Measurements from ENCODE around the gene SRM.
A peak's percentile ranks its signal among the peaks of the same experiment; 100 is the strongest.
"Not testable (repeated sequence)": the region's sequence is repeated elsewhere in the genome, so short reads cannot be mapped to it uniquely, and the experiment has no call there.

Gene SRM

DNA sequence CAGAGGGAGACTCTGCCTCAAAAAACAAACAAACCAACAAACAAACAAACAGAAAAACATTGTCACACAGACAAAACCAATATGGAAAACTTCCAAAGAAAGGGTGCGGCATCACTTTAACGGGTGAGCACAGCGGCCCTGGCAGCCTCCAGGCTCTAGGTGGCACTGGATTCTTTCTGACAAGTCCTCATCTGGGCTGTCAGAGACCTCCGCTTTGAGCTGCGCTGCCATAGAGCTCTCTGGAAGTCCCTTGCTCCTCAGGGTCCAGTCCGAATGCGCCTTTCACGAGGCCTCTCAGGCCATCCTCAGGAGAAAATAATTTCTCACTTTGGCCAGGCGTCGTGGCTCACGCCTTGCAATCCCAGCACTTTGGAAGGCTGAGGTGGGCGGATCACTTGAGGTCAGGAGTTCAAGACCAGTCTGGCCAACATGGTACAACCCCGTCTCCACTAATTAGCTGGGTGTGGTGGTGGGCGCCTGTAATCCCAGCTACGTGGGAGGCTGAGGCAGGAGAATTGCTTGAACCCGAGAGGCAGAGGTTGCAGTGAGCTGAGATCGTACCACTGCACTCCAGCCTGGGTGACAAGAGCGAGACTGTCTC is 4.2 kb upstream of the SRM start:
- not testable (repeated sequence) for DNase-seq

DNA sequence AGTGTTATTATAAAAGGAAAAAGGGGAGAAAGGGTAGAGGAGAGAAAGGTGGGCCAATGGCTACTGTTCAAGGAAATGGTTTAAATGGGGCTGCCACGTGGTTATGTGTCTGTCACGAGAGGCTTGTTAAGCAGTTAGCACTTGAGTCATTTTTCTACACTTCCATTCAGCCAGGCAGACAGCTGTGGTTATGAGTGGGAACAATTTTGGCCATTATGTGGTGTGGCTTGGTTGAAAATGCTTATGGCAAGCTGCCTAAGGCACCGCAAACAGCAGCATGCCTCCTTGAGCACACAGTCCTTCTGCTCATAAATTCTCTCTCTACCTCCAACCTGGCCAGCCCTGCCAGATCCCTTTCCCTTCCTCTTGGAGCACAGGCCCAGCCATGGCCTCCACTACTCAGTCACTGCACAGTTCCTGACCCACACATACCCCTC is 3.2 kb upstream of the SRM start:
- DNase-seq, result peak; percentile 20

DNA sequence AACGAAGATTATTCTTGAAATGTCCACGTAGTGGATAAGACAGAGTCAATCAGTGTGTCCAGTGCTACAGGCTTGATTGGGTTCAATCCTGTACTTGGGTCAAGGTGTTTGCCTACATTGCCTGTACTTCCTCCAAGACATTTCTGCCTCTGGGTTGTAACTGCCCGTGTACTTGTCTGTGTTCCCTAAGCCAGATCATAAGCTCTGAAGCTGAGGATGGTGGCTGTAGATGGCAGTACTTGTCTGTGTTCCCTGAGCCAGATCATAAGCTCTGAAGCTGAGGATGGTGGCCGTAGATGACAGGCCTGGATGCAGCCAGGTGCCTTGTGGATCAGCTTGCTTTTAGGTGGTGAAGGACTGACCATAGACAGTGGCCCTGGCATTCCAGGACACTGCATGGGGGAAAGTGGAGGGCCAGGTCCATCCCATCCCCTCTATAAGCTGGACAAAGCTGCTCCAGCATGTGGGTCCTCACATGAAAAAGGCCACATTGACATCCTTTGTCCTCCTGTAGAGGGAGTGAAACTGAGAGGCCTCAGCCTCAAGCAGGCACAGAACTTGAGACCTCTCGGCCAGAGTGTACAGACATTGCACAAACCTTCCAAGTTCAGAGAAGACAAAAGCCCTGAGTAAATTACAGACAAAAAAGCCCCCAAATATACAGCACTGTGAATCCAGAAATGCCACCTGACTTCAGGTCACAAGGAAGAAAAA is 2.0 kb upstream of the SRM start:
- no peak for DNase-seq

DNA sequence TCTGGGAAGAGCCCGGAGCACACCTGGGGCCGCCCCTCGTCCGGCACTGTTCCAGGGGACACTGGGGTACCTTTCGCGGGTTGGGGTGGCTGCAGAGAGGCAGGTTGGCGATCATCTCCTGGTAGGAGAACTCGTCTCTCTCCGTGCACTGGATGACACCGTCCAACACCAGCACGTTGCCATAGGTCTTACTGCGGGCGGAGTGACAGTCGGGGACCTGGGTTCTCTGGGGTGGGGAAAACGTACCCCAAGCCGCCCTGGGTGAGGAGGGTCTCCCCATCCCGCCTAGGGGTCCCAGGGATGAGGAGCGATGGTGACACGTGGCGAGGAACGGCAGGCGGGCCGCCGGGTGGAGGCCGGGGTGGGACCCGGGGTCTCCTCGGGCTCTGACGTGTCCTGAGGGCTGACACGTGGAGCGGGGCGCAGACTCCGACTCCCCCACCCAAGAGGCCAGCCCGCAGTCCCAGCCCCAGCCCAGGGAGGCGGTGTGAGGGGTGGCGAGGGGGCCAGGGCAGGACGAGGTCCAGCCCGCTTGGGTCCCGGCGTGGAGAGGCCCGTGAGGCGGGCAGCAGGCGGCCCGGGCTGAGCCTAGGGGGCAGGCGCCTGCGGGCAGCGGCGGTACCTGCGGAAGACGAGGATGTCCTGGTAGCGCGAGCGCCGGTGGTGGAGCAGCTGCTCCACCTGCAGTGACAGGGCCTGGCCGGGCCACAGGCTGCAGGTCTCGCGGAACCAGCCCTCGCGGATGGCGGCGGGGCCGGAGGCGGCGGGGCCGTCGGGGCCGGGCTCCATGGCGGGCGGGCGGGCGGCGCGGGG is 457 bp downstream of the SRM start:
- no peak for DNase-seq

DNA sequence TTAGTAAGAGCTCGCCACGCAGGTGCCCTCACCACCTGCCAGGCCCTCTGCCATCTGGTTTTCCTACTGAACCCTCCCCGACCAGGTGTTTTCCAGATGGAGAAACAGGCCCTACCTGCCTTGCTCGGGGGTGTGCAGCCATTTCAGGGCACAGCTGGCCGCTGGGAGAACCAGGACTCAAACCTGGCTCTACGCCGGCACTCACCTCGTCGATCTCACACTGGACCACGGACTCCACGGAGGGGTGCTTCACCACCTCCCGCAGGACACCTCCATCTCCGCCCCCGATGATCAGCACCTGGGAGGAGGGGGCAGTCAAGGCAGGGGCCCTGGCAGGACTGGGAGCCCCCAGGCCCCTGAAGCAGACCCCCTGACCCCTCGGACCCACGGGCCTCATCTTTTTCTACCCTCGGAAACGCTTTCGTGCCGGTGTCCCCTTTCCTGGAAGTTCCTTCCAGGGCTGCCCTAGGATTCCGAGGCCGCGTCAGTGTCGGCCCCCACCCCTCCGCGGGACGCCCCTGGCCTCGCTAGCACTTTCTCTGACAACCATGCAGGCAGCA is 1.1 kb downstream of the SRM start:
- DNase-seq, result no peak

DNA sequence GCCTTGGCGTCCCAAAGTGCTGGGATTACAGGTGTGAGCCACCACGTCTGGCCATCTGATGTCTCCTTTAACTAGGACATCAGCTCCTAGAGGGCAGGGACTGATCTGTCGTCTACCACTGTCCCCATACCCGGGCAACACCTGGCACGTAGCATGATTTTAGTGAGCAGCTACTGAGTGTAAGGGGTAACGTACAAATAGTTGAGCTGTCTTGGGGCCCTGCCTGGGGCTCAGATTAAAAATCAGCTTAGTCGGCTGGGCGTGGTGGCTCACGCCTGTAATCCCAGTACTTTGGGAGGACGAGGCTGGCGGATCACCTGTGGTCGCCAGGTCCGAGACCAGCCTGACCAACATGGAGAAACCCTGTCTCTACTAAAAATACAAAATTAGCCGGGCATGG is 1.8 kb downstream of the SRM start:
- DNase-seq, result no peak

DNA sequence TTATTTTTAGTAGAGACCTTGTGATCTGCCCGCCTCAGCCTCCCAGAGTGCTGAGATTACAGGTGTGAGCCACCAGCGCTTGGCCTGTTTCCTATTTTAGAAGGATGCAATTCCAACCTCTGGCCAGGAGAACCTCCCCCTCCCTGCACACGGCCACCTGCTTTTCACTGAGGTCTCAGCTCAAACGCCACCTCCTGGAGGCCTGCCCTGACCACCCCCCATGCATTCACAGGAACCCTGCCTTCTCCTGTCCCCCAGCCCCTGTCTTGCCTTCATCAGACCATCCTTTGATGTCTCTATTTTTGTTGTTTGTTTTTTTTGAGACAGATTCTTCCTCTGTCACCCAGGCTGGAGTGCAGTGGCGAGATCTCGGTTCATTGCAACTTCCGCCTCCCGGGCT is 2.3 kb downstream of the SRM start:
- DNase-seq, result no peak

DNA sequence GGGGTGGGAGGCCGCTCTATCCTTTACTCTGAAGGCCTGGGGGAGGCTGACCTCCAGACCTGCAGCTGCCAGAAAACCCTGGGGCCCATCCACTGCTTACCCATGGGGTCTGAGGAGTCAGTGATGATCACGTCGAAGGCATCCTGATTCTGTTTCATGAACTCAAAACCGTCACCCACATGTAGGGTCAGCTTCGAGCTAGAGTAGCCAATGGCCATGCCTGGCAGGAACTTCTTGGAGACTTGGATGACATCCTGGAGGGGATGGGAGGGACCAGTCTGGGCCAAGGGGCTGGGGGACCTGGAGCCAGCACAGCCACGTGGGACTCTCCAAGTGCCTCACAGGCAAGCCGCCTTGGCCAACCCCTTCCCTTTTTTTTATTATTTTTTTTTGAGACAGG is 3.3 kb downstream of the SRM start:
- no peak for DNase-seq

DNA sequence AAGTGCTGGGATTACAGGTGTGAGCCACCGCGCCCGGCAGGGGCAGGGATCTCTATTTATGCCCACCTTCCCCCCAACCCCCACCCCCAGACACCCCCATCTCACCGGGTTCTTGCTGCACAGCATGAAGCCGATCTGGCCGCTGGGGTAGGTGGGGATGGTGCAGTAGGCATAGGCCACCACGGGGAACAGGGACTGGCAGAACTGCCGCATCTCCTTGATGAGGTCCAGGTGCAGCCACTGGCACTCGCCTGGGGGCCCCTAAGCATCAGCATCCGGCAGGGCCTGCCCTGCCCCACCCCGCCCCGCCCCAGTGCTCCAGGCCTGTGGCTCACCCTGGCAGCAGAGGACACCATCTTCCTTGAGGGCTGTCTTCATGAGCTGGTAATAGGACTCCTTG is 4.1 kb downstream of the SRM start:
- no peak for DNase-seq

DNA sequence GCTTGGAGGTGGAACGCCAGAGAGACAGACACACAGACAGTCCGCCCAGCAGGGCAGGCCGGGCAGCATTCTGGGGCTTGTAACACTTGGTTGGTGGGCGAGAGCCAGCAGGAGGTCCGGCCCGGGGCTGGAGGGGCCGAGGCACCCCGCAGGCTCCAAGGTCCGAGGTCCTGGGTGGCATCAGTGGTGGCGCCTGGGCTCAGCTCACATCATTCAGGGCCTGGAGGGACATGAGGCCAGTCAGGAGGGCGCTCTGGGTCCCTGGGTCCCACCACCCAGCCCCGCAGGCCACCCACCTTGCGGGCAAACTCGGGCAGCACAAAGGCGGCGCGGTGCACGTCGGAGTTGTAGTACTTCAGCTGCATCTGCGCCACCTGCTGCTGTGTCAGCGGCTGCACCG is 5.2 kb downstream of the SRM start:
- DNase-seq, result no peak

DNA sequence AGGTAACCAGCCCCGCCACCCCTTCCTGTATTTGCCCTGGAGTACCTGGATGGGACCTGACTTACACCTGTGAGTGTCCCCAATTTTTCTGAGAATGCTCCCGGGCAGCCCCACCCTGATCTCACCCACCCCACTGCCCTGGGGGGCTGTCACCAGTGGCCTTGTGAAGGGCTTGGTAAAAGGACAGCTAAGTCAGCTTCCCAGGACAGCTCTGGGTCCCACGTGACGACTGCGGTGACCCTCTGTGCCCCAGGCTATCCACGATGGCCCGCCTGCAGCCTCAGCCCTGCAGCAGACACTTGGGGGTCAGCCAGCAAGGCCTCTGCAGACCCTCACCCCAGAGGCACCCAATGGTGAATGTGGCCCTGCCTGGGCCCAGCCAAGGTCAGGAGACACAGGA is 5.6 kb downstream of the SRM start:
- no peak for DNase-seq

DNA sequence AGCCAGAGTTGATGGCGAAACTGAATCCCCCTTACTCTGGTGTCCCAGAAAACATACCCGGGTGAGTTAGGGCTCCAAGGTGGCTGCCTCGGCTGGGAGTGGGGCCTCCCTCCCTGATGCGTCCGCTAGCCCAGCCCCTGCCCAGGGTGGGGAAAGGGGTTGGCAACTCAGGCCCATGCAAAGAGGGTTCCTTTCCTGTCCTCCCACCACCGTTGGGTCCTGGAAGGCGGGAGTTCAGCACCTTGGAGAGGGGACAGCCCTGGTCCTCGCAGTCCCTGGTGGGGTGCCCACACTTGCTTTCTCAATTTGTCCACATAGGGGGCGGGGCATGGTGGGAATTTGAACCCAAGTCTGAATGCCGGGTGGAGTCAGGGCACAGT is 6.1 kb downstream of the SRM start:
- no peak for DNase-seq

DNA sequence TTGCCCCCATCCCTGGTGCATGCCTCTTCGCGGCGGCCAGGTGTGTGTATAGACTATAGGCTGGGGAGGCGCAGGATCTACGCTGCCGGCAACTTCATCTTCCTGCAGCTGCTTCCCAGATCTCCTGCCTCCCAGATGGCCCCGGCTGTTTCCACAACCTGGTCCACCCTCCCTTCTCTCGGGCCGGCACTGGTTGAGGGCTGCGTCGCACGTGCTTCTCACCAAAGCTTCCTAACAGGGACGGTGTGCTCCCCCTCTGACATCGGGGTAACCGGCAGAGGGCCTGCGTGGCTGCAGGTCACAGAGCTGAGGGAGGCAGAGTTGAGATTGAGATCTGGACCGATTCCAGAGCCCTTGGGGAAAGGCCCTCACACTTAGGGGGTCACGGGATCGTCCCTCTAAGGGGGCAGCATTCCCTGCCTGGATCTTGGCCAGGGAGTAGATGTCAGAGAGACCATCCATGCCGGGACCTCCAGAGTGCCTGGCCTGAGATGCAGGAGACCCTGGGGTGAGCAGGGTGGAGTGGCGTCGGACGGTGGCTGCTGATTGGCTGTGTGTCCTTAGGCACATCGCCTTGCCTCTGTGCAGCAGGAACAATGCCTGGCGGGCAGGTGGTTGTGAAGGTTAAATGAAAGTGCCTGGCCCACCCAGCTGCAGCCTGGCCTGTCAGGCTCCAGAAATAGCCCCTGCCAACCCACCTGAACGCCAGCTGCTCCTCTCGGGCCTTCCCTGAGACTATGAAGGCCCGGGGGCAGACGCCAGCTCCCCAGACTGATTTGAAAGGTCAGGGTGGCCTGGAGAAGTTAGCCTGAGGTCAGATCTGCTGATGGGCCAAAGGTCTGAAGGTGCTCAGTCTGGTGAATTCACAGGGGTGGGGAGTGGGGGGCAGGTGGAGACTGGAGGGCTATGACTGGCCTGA is 6.7 kb downstream of the SRM start:
- no peak for DNase-seq

DNA sequence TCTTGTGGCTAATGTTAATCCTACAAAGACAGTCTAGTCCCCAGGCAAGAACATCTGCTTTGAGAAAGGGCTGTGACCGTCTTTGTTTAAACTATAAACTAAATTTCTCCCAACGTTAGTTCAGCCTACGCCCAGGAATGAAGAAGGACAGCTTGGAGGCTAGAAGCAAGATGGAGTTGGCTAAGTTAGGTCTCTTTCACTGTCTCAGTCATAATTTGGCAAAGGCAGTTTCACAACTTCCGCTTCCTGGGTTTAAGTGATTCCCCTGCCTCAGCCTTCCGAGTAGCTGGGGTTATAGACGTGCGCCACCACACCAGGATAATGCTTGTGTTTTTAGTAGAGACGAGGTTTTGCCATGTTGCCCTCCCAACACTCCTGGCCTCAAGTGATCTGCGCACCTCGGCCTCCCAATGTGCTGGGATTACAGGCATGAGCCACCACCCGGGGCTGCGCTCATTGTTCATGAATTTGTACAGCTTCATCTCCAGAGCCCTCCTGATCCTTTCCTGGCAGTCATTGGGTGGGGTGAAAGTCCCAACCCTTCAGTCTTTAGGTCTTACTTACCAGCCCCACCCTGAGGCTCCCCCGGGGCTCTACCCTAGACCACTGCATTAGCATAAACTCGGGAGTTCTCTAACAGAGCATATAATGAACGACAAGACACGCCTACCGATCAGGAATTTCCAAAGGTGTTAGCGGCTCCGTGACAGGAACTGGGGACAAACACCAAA is 7.9 kb downstream of the SRM start:
- DNase-seq, result peak; percentile 64

DNA sequence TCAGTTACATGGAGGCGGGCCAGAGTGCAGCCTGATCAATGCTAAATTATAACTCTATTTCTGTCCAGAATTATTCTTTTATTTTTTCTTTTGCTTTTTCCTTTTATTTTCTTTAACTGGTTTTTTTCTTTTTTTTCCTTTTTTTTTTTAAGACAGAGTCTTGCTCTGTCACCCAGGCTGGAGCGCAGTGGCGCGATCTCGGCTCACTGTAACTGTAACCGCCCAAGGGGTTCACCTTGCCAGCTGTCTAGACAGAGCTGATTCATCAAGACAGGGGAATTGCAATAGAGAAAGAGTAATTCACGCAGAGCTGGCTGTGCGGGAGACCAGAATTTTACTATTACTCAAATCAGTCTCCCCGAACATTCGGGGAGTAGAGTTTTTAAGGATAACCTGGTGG is 8.7 kb downstream of the SRM start:
- DNase-seq, result not testable (repeated sequence)

DNA sequence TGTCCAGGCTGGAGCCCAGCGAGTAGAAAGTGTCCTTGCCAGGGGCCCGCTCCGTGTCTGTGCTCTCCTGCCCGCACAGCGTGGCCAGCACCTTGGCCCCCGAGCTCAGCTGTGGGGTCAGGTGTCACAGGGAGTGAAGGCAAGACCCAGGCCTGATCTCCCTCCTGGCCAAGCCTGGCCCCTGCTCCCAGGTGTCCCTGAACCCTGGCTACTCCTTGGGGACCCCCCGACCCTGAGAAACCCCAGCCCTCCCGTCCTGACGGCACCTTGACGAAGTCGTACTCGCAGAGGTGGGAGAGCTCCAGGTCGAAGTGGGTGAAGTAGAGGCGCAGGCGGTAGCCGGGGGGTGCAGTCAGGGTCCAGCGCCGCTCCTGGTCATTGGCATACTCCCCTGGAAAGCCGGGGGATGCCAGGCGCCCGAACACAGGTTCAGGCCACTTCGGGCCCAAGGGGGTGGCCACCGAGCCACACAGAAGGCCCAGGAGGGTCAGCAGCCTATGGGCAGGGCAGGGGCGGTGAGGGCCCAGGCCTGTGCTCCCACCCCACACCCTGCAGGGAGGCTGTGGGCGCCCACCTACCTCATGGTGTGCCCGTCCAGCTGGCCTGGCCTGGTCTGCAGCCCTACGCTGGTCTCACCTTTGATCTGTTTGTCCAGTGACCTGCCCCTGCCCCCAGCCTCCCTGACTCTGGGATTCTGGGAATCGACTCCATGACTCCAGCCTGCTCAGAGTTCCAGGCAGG is 13.0 kb downstream of the SRM start, which contains the start of gene MASP2:
TSS of gene MASP2 (minus strand) at position 615 of the 741 bp plus-strand sequence. CDS start at position 583, 32 bp downstream.
- no peak for DNase-seq

DNA sequence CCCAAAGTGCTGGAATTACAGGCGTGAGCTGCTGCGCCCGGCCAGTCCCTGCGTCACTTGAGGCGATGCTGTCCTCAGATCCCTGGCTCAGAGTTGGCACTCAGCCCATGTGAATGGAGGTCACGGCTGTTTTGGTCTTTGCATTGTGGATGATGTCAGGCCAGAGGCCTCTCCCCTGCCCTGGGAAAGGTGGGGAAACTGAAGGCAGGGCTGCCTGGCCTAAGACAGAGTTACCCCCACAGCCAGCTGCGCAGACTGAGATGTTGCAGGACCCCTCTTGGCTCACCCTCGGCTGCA is 13.6 kb downstream of the SRM start:
- DNase-seq, result no peak

DNA sequence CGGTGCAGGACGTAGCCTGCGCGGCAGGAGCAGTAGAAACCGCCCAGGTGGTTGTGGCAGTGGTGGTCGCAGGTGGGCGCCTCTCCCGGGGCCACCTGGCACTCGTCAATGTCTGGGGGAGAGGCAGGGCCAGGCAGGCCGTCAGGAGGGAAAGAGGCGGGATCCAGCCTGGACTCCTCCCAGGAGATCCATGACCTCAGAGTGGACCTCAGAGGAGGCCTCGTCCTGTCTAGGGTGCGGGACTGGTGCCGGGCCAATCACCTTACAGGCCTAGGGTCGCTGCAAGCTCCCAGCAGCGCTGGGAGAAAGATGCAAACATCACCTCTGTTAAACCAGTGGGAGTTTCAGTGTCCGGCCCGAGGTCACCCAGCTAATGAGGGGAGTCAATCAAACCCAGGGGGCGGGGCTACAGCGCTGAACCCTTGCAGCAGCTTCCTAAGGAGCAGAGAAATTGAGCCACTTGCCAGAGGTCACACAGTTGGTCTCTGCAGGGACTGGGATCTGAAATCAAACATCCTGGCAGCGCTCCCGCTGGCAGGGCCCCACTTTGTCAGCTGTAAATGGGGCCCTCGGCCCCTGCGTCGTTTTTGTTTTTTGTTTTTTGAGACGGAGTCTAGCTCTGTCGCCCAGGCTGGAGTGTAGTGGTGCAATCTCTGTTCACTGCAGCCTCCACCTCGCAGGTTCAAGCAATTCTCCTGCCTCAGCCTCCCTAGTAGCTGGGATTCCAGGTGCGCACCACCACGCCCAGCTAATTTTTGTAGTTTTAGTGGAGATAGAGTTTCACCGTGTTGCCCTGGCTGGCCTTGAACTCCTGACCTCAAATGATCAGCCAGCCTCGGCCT is 14.2 kb downstream of the SRM start:
- no peak for DNase-seq

DNA sequence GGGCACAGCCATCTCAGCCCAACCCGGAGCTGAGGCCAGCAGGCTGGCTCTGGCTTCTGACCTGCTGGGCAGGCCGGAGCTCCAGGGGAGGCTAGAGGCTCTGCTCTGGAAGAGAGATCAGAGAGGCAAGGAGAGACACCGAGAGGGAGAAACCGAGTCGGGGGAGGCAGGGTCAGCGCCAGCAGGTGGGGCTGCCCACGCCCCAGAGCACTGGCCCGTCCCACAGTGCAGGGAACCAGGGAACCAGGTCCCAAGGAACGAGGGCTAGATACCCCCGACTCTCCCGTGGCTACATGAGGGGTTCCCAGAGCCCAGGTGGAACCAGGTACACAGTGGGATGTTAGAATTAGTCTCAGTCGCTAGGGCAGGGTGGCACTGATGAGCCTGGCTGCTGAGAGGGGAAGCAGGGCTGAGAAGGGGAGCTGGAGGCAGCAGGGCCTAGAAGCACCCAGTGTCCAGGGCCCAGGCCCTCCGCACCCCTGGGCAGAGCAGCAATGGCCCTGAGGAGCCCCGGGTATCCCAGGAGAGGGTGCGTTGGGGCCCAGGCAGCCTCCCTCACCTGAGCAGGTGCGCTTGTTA is 14.9 kb downstream of the SRM start:
- DNase-seq, result no peak

Data from inflammatory macrophage treated with lipopolysaccharide for 4 hours (primary cell).